GM10847 (cell line): Measurements from ENCODE around the gene UVRAG.

ENCODE experiments used
- POLR2A ChIP-seq: IDR thresholded peaks from 2 replicates; pipeline ENCODE4 v1.6.1; 2011; ENCODE audit not compliant: insufficient read length; ENCODE audit errors: extremely low read depth

The UVRAG gene

GRCh38 chr11:75903276-75903675, 88.3 kb downstream of the UVRAG start:
- TF ChIP-seq POLR2A, result no peak

GRCh38 chr11:75905434-75905833, 90.4 kb downstream of the UVRAG start:
- TF ChIP-seq POLR2A, result no peak

- no peak for TF ChIP-seq POLR2A
Measured at GRCh38 chr11:75907906-75908527, 93.0 kb downstream of the UVRAG start.

GRCh38 chr11:75910426-75911145, 95.6 kb downstream of the UVRAG start:
- TF ChIP-seq POLR2A, result no peak

- TF ChIP-seq POLR2A, result no peak
Measured at GRCh38 chr11:75911459-75911858, 96.4 kb downstream of the UVRAG start.

GRCh38 chr11:75913984-75914383, 99.0 kb downstream of the UVRAG start:
- TF ChIP-seq POLR2A, result no peak

GRCh38 chr11:75916882-75917281, 101.9 kb downstream of the UVRAG start:
- TF ChIP-seq POLR2A, result no peak

GRCh38 chr11:75918331-75918730, 103.3 kb downstream of the UVRAG start:
- no peak for TF ChIP-seq POLR2A

- no peak for TF ChIP-seq POLR2A
Measured at GRCh38 chr11:75919525-75919924, 104.5 kb downstream of the UVRAG start.

GRCh38 chr11:75920848-75921247, 105.8 kb downstream of the UVRAG start:
- no peak for TF ChIP-seq POLR2A

GRCh38 chr11:75921808-75922207, 106.8 kb downstream of the UVRAG start:
- no peak for TF ChIP-seq POLR2A

GRCh38 chr11:75924966-75925784, 110.2 kb downstream of the UVRAG start:
- no peak for TF ChIP-seq POLR2A

GRCh38 chr11:75925785-75926164, 110.8 kb downstream of the UVRAG start:
- no peak for TF ChIP-seq POLR2A

GRCh38 chr11:75929706-75930105, 114.7 kb downstream of the UVRAG start:
- no peak for TF ChIP-seq POLR2A

GRCh38 chr11:75930534-75930933, 115.5 kb downstream of the UVRAG start:
- TF ChIP-seq POLR2A, result no peak

- TF ChIP-seq POLR2A, result no peak
Measured at GRCh38 chr11:75931124-75931523, 116.1 kb downstream of the UVRAG start.
